A549 (cell line): ENCODE measurements around the gene TBC1D1. TPM values are rescaled to one million over a fixed set of nuclear protein-coding genes. Genes with fewer than 3 reads are reported as not detected.

Experiments
- ATAC-seq, 2 experiments: fragments of 200-7000 bp in 1 of 2; fragments of >200 bp in 1 of 2; cut with Nextera tagmentation in 1 of 2; cut with Tn5 transposase in 1 of 2; 3 replicates each; pipeline versions ENCODE4 v1.8.0 to v1.9.1; 2018 to 2020; ENCODE audit warnings: mild to moderate bottlenecking in 1 of 2, moderate library complexity in 1 of 2
- CTCF ChIA-PET: fragments of 300-600 bp; sonication (Branson Sonifier 250); formaldehyde crosslinking; extraction: SDS; loops from one replicate; lab custom pipeline; 2021; ENCODE audit warnings: antibody characterized with exemption, inconsistent platforms; lab: Yijun Ruan, JAX
- POLR2A ChIA-PET: fragments of 350-600 bp; formaldehyde crosslinking; extraction: SDS; loops from one replicate; lab custom pipeline; 2021; ENCODE audit warnings: antibody characterized with exemption, inconsistent platforms; lab: Yijun Ruan, JAX
- DNase-seq, 2 experiments: peaks; one replicate each; pipeline versions ENCODE4 v3.0.0 to v3.0.0-alpha.2; 2011 to 2016; ENCODE audit warnings: low read depth in 1 of 2, low spot score in 1 of 2
- FAIRE-seq: peaks from 2 replicates; lab custom pipeline; 2011; peaks lifted over from hg19 to GRCh38; lab: Jason Lieb, UNC
- H3K27ac ChIP-seq, 2 experiments: fragments of >200 bp; sonication (Bioruptor Twin); formaldehyde crosslinking; 3 replicates each; pipeline ENCODE4 v1.5.1; 2016 to 2017
- H3K4me1 ChIP-seq: fragments of >200 bp; sonication (Bioruptor Twin); formaldehyde crosslinking; 3 replicates; pipeline ENCODE4 v1.6.1; 2016
- H3K4me2 ChIP-seq: fragments of >200 bp; sonication (Bioruptor Twin); formaldehyde crosslinking; 3 replicates; pipeline ENCODE4 v1.6.1; 2016
- H3K4me3 ChIP-seq: fragments of >200 bp; sonication (Bioruptor Twin); formaldehyde crosslinking; 3 replicates; pipeline ENCODE4 v1.5.1; 2016
- H3K9me3 ChIP-seq: fragments of >200 bp; sonication (Bioruptor Twin); formaldehyde crosslinking; 3 replicates; pipeline ENCODE4 v1.6.1; 2016
- ATOH8 ChIP-seq: fragments of 250-450 bp; sonication (Bioruptor Pico); IDR thresholded peaks from 2 replicates; pipeline ENCODE4 v1.5.0; 2020; ENCODE audit warnings: low read depth, mild to moderate bottlenecking, moderate library complexity
- BHLHE40 ChIP-seq: IDR thresholded peaks from 2 replicates; pipeline ENCODE4 v1.6.1; 2012; ENCODE audit warnings: low read depth, low read length, inconsistent platforms
- CHD2 ChIP-seq: fragments of 150-350 bp; IDR thresholded peaks from 2 replicates; pipeline ENCODE4 v1.6.1; 2014; ENCODE audit warnings: low read length; ENCODE audit not compliant: partially characterized antibody
- CHD4 ChIP-seq: fragments of 200-600 bp; sonication (generic); IDR thresholded peaks from 2 replicates; pipeline ENCODE4 v1.6.1; 2016; ENCODE audit warnings: antibody characterized with exemption, mild to moderate bottlenecking, borderline replicate concordance
- EHMT2 ChIP-seq: fragments of 200-600 bp; sonication (generic); IDR thresholded peaks from 2 replicates; pipeline ENCODE4 v1.6.1; 2016; ENCODE audit warnings: antibody characterized with exemption, low read depth, mild to moderate bottlenecking, moderate library complexity
- ELK1 ChIP-seq: fragments of 150-350 bp; IDR thresholded peaks from 2 replicates; pipeline ENCODE4 v1.6.1; 2014; ENCODE audit warnings: low read depth, mild to moderate bottlenecking, low read length
- ESRRA ChIP-seq: fragments of 150-350 bp; IDR thresholded peaks from 2 replicates; pipeline ENCODE4 v1.6.1; 2014; ENCODE audit warnings: mild to moderate bottlenecking, low read length, borderline replicate concordance
- FOSB ChIP-seq: fragments of 250-450 bp; sonication (Bioruptor Pico); IDR thresholded peaks from 2 replicates; pipeline ENCODE4 v1.5.0; 2020; ENCODE audit warnings: mild to moderate bottlenecking, moderate library complexity
- FOXS1 ChIP-seq: fragments of 250-450 bp; sonication (Bioruptor Pico); IDR thresholded peaks from 2 replicates; pipeline ENCODE4 v1.5.0; 2020; ENCODE audit warnings: mild to moderate bottlenecking, moderate library complexity
- HES2 ChIP-seq: fragments of >200 bp; sonication (Bioruptor Twin); formaldehyde crosslinking; IDR thresholded peaks from 2 replicates; pipeline ENCODE4 v1.6.1; 2016
- HOXA7 ChIP-seq: fragments of 250-450 bp; sonication (Bioruptor Pico); IDR thresholded peaks from 2 replicates; pipeline ENCODE4 v1.5.0; 2020; ENCODE audit warnings: mild to moderate bottlenecking, moderate library complexity
- HOXB13 ChIP-seq: fragments of 250-450 bp; sonication (Bioruptor Pico); IDR thresholded peaks from 2 replicates; pipeline ENCODE4 v1.5.0; 2020; ENCODE audit warnings: low read depth, mild to moderate bottlenecking, moderate library complexity
- JUN ChIP-seq, 2 experiments: fragments of >200 bp; sonication (Bioruptor Twin); formaldehyde crosslinking; IDR thresholded peaks; 2 replicates in 1 of 2; 3 replicates in 1 of 2; pipeline ENCODE4 v1.6.1; 2016 to 2017
- JUNB ChIP-seq: fragments of >200 bp; sonication (Bioruptor Twin); formaldehyde crosslinking; IDR thresholded peaks from 2 replicates; pipeline ENCODE4 v1.6.1; 2016
- KDM1A ChIP-seq: fragments of 200-600 bp; sonication (generic); IDR thresholded peaks from 2 replicates; pipeline ENCODE4 v1.6.1; 2016; ENCODE audit warnings: low read depth, mild to moderate bottlenecking
- MAFK ChIP-seq: fragments of 450-650 bp; IDR thresholded peaks from 2 replicates; pipeline ENCODE4 v1.6.1; 2014; ENCODE audit not compliant: partially characterized antibody
- MYC ChIP-seq: IDR thresholded peaks from 2 replicates; pipeline ENCODE4 v1.6.1; 2012; ENCODE audit warnings: mild to moderate bottlenecking, inconsistent platforms, low read length, improper control_type of control experiment, borderline replicate concordance
- NPAS2 ChIP-seq: fragments of 250-450 bp; sonication (Bioruptor Pico); IDR thresholded peaks from 2 replicates; pipeline ENCODE4 v1.8.0; 2022; ENCODE audit warnings: mild to moderate bottlenecking, moderate library complexity, borderline replicate concordance
- NR3C1 ChIP-seq: fragments of >200 bp; sonication (Bioruptor Twin); formaldehyde crosslinking; IDR thresholded peaks from 3 replicates; pipeline ENCODE4 v1.6.1; 2017
- PHF8 ChIP-seq: fragments of 200-600 bp; sonication (generic); IDR thresholded peaks from 2 replicates; pipeline ENCODE4 v1.6.1; 2016; ENCODE audit warnings: low read depth, mild to moderate bottlenecking, antibody characterized with exemption, moderate library complexity, borderline replicate concordance
- POLR2AphosphoS2 ChIP-seq: conservative IDR thresholded peaks from 2 replicates; pipeline ENCODE4 v1.6.1; 2012; ENCODE audit warnings: low read length, improper control_type of control experiment, inconsistent platforms
- RAD21 ChIP-seq, 2 experiments: fragments of >200 bp in 1 of 2; sonication (Bioruptor Twin) in 1 of 2; formaldehyde crosslinking in 1 of 2; IDR thresholded peaks in 1 of 2; conservative IDR thresholded peaks in 1 of 2; 2 replicates in 1 of 2; 3 replicates in 1 of 2; pipeline ENCODE4 v1.6.1; 2012 to 2018; ENCODE audit warnings: inconsistent platforms in 1 of 2
- RARB ChIP-seq: fragments of 250-450 bp; sonication (Bioruptor Pico); IDR thresholded peaks from 2 replicates; pipeline ENCODE4 v1.8.0; 2021; ENCODE audit warnings: mild to moderate bottlenecking, moderate library complexity
- RCOR1 ChIP-seq: fragments of 150-350 bp; IDR thresholded peaks from 2 replicates; pipeline ENCODE4 v1.6.1; 2014; ENCODE audit warnings: antibody characterized with exemption, low read length, low read depth
- REST ChIP-seq: fragments of 200-600 bp; sonication (generic); IDR thresholded peaks from 2 replicates; pipeline ENCODE4 v1.6.1; 2016; ENCODE audit warnings: antibody characterized with exemption, mild to moderate bottlenecking, moderate library complexity
- USF2 ChIP-seq: fragments of 450-650 bp; IDR thresholded peaks from 2 replicates; pipeline ENCODE4 v1.6.1; 2014; ENCODE audit warnings: antibody characterized with exemption
- WGBS: methylation state at CpG from one replicate; pipeline ENCODE4 v1.1.6; 2017; ENCODE audit errors: missing lambda C conversion rate; 5-methylcytosine and 5-hydroxymethylcytosine counted together
- polyA plus RNA-seq, 4 experiments: library from polyadenylated mRNA; depleted of rRNA in 3 of 4; stranded (reverse); fragments of >200 nt; fragmentation: RNase III in 1 of 4; extraction: RNeasy Plus Mini Kit Qiagen cat#74134 plus additional on column Dnase treatment in 1 of 4; gene quantifications; 2 replicates in 3 of 4; 3 replicates in 1 of 4; pipeline ENCODE4 v1.2.3, GENCODE V29; 2011 to 2017
- TF ChIP-seq, protein P1 (sequence below): fragments of 250-450 bp; sonication (Bioruptor Pico); IDR thresholded peaks from 2 replicates; pipeline ENCODE4 v1.5.0; 2021; ENCODE audit warnings: mild to moderate bottlenecking, moderate library complexity, borderline replicate concordance

Gene TBC1D1
- polyA plus RNA-seq, 2 of the 4 experiments (the other 2 are of a cell fraction) = 26.5 to 28.5 TPM

DNA sequence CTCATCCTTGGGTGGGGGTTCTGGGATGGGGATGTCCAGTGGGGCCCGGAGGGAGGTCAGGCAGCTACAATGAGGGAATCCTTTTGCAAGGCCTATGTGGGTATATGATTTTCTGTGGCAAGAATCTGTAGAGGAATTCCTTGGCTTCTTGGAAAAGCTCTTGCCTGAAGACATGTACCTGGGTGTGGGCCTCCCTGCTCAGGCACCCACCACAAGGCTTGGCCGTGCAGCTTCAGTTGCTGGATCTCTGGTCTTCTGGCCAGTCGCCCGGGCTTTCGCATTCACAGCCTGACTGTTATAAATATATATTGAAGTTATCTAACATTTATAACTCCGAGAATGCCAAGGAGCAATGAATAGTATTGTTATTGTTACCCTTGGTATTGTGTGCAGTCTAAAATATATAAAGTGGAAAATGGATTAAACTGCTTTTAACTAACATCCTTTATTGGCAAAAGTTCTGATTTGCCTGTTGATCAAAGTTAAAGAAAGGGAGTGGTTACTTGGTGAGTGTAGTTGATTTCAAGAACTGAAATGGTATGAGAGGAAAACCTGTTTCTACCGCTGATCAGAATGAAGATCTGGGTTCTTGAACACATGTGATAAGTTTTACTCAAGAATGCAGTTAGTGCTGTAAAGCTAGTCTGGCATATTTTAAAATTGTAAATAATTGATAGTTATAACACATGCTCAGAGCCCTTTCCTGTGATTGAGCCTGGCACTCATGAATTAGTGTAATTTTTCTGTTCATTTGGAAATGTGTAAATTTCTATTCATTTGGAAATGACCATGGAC is 105.3 kb downstream of the TBC1D1 start:
- CTCF ChIA-PET = no interaction called here

GRCh38 chr4:37998226-37998625 is 107.3 kb downstream of the TBC1D1 start:
- Histone ChIP-seq H3K4me3 (no peak overlapping the region), H3K27ac (no peak overlapping the region)
- WGBS = 81% methylated on average over 9 of the region's 9 CpGs
- FAIRE-seq (no peak), DNase-seq (no peak)
- CTCF ChIA-PET = no interaction called here
- TF ChIP-seq ATOH8 (no peak), RARB (CRISPR knock-in tag) (no peak), USF2 (no peak), RCOR1 (no peak), FOXS1 (CRISPR knock-in tag) (no peak), KDM1A (no peak), EHMT2 (no peak), JUN (IDR thresholded peaks at IDR 0.05) (no peak)
- TF ChIP-seq, protein P1, sequence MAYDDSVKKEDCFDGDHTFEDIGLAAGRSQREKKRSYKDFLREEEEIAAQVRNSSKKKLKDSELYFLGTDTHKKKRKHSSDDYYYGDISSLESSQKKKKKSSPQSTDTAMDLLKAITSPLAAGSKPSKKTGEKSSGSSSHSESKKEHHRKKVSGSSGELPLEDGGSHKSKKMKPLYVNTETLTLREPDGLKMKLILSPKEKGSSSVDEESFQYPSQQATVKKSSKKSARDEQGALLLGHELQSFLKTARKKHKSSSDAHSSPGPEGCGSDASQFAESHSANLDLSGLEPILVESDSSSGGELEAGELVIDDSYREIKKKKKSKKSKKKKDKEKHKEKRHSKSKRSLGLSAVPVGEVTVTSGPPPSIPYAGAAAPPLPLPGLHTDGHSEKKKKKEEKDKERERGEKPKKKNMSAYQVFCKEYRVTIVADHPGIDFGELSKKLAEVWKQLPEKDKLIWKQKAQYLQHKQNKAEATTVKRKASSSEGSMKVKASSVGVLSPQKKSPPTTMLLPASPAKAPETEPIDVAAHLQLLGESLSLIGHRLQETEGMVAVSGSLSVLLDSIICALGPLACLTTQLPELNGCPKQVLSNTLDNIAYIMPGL (CRISPR knock-in tag) = no peak
- TF ChIP-seq, all 56 proteins: peak for 0
- Histone ChIP-seq H3K9me3 (no peaks in the 10 kb centered on the region), H3K4me2 (no peak overlapping the region), H3K4me1 (no peaks in the 10 kb centered on the region)
- ATAC-seq = no peak
- POLR2A ChIA-PET = no interaction called here

More for the DNA sequence above, 105.3 kb downstream of the TBC1D1 start:
- H3K9me3 ChIP-seq = no peaks in the 10 kb centered on the region
- POLR2A ChIA-PET = no interaction called here
- WGBS = 94% methylated on average over 7 of the region's 7 CpGs
- no peaks in the 10 kb centered on the region for H3K4me1 ChIP-seq
- no peak overlapping the region for H3K4me2 ChIP-seq
- FAIRE-seq (no peak), DNase-seq (no peak), ATAC-seq (no peak)
- H3K4me3 ChIP-seq = no peak overlapping the region
- H3K27ac ChIP-seq = no peak overlapping the region
- TF ChIP-seq HES2 (no peak), MAFK (no peak), NPAS2 (CRISPR knock-in tag) (no peak), FOSB (CRISPR knock-in tag) (no peak), NR3C1 (no peak), POLR2AphosphoS2 (no peak), RAD21 (conservative IDR thresholded peaks at IDR 0.05 in 1 of 2, IDR thresholded peaks at IDR 0.05 in 1 of 2) (no peak), JUNB (no peak), HOXA7 (no peak), CHD2 (no peak), HOXB13 (CRISPR knock-in tag) (no peak), MYC (no peak), REST (no peak), CHD4 (no peak), PHF8 (no peak), ESRRA (no peak), KDM1A (no peak), BHLHE40 (no peak), FOXS1 (CRISPR knock-in tag) (no peak), ELK1 (no peak)
